HUES64 (cell line): ENCODE data around the gene ZNF93.
"Not testable (repeated sequence)": the region's sequence is repeated elsewhere in the genome, so short reads cannot be mapped to it uniquely, and the experiment has no call there.

ENCODE experiments used
- H3K27ac ChIP-seq: 2 replicates; pipeline ENCODE4 v1.7.0; 2013; ENCODE audit warnings: low read depth, low read length, inconsistent platforms
- H3K27me3 ChIP-seq: 2 replicates; pipeline ENCODE4 v1.6.1; 2013; ENCODE audit warnings: mild to moderate bottlenecking, low read length; ENCODE audit not compliant: insufficient read depth
- H3K36me3 ChIP-seq: 2 replicates; pipeline ENCODE4 v1.6.1; 2013; ENCODE audit warnings: mild to moderate bottlenecking, low read length; ENCODE audit not compliant: insufficient read depth
- H3K4me1 ChIP-seq: 2 replicates; pipeline ENCODE4 v1.6.1; 2013; ENCODE audit warnings: mild to moderate bottlenecking, low read length, moderate library complexity; ENCODE audit not compliant: insufficient read depth
- H3K4me3 ChIP-seq: 2 replicates; pipeline ENCODE4 v1.5.1; 2013; ENCODE audit warnings: mild to moderate bottlenecking, low read length, moderate library complexity
- H3K9ac ChIP-seq: 2 replicates; pipeline ENCODE4 v1.6.1; 2013; ENCODE audit warnings: mild to moderate bottlenecking, low read depth, low read length
- H3K9me3 ChIP-seq: 2 replicates; pipeline ENCODE4 v1.6.1; 2013; ENCODE audit warnings: low read depth, low read length; ENCODE audit not compliant: insufficient read depth
- WGBS: fragments of 150-250, 120-280 bp; methylation state at CpG from one replicate; pipeline ENCODE4 v1.1.7; 2013; ENCODE audit warnings: missing lambda C conversion rate; 5-methylcytosine and 5-hydroxymethylcytosine counted together

ZNF93 gene

GRCh38 chr19:19943848-19944582 lies 43.3 kb downstream of the ZNF93 start:
- H3K4me1 ChIP-seq = no peaks in the 10 kb centered on the region
- H3K27me3 ChIP-seq = no peaks in the 10 kb centered on the region
- no peaks in the 10 kb centered on the region for H3K9me3 ChIP-seq
- 91% methylated on average over 8 of the region's 8 CpGs for WGBS
- no peak overlapping the region for H3K4me3 ChIP-seq
- no peak overlapping the region for H3K27ac ChIP-seq
- no peaks in the 10 kb centered on the region for H3K36me3 ChIP-seq
- no peak overlapping the region for H3K9ac ChIP-seq

- Histone ChIP-seq H3K9me3 (no peaks in the 10 kb centered on the region), H3K4me3 (no peak overlapping the region), H3K36me3 (no peaks in the 10 kb centered on the region), H3K27me3 (no peaks in the 10 kb centered on the region), H3K9ac (no peak overlapping the region), H3K27ac (no peak overlapping the region), H3K4me1 (no peaks in the 10 kb centered on the region)
- WGBS = 92% methylated on average over 3 of the region's 3 CpGs
Measured at GRCh38 chr19:19944583-19944880, 43.8 kb downstream of the ZNF93 start.

- H3K4me1 ChIP-seq = no peaks in the 10 kb centered on the region
- no peak overlapping the region for H3K4me3 ChIP-seq
- H3K27ac ChIP-seq = no peak overlapping the region
- no peaks in the 10 kb centered on the region for H3K27me3 ChIP-seq
- 93% methylated on average over 4 of the region's 4 CpGs for WGBS
- no peaks in the 10 kb centered on the region for H3K36me3 ChIP-seq
- H3K9me3 ChIP-seq = no peaks in the 10 kb centered on the region
- no peak overlapping the region for H3K9ac ChIP-seq
Measured at GRCh38 chr19:19946226-19946625, 45.5 kb downstream of the ZNF93 start.

GRCh38 chr19:19948800-19949199 lies 48.1 kb downstream of the ZNF93 start:
- WGBS = 94% methylated on average over 5 of the region's 5 CpGs
- Histone ChIP-seq H3K9me3 (no peaks in the 10 kb centered on the region), H3K9ac (no peak overlapping the region), H3K36me3 (no peaks in the 10 kb centered on the region), H3K4me3 (no peak overlapping the region), H3K27me3 (no peaks in the 10 kb centered on the region), H3K4me1 (no peaks in the 10 kb centered on the region), H3K27ac (no peak overlapping the region)

GRCh38 chr19:19955208-19955607 lies 54.5 kb downstream of the ZNF93 start:
- Histone ChIP-seq H3K36me3 (no peaks in the 10 kb centered on the region), H3K9me3 (no peaks in the 10 kb centered on the region), H3K27ac (no peak overlapping the region), H3K27me3 (no peaks in the 10 kb centered on the region), H3K4me3 (no peak overlapping the region), H3K4me1 (no peaks in the 10 kb centered on the region), H3K9ac (no peak overlapping the region)
- over 99% methylated on average over 9 of the region's 9 CpGs for WGBS

GRCh38 chr19:19956434-19957075 lies 55.8 kb downstream of the ZNF93 start:
- no peaks in the 10 kb centered on the region for H3K4me1 ChIP-seq
- no peaks in the 10 kb centered on the region for H3K27me3 ChIP-seq
- H3K36me3 ChIP-seq = no peaks in the 10 kb centered on the region
- H3K4me3 ChIP-seq = peak overlapping the region; percentile 38
- H3K9me3 ChIP-seq = no peaks in the 10 kb centered on the region
- H3K27ac ChIP-seq = no peak overlapping the region
- H3K9ac ChIP-seq = peak overlapping the region; percentile 59
- WGBS = 80% methylated on average over 15 of the region's 15 CpGs

- not testable (repeated sequence) for H3K9me3 ChIP-seq, H3K27me3 ChIP-seq, H3K4me1 ChIP-seq, H3K4me3 ChIP-seq, H3K9ac ChIP-seq, H3K27ac ChIP-seq, H3K36me3 ChIP-seq
- 95% methylated on average over 8 of the region's 8 CpGs for WGBS
Measured at GRCh38 chr19:19957766-19958165, 57.0 kb downstream of the ZNF93 start.

GRCh38 chr19:19959151-19959799 lies 58.5 kb downstream of the ZNF93 start:
- H3K36me3 ChIP-seq, H3K27ac ChIP-seq, H3K27me3 ChIP-seq, H3K4me1 ChIP-seq, H3K9ac ChIP-seq, H3K4me3 ChIP-seq, H3K9me3 ChIP-seq: not testable (repeated sequence)
- 16% methylated on average over 8 of the region's 9 CpGs for WGBS

GRCh38 chr19:19964416-19964815 lies 63.7 kb downstream of the ZNF93 start:
- H3K27ac ChIP-seq = no peak overlapping the region
- no peaks in the 10 kb centered on the region for H3K4me1 ChIP-seq
- H3K9me3 ChIP-seq = peaks cover 29% of the 10 kb centered on the region
- no peaks in the 10 kb centered on the region for H3K27me3 ChIP-seq
- no peaks in the 10 kb centered on the region for H3K36me3 ChIP-seq
- no peak overlapping the region for H3K9ac ChIP-seq
- WGBS = 78% methylated on average over 7 of the region's 7 CpGs
- no peak overlapping the region for H3K4me3 ChIP-seq

GRCh38 chr19:19966126-19966525 lies 65.4 kb downstream of the ZNF93 start:
- WGBS = 94% methylated on average over 3 of the region's 3 CpGs
- H3K4me3 ChIP-seq, H3K4me1 ChIP-seq, H3K27ac ChIP-seq, H3K9ac ChIP-seq, H3K36me3 ChIP-seq, H3K27me3 ChIP-seq: not testable (repeated sequence)
- H3K9me3 ChIP-seq = peaks cover 34% of the 10 kb centered on the region

GRCh38 chr19:19966862-19967261 lies 66.1 kb downstream of the ZNF93 start:
- Histone ChIP-seq H3K9ac (no peak overlapping the region), H3K4me1 (no peaks in the 10 kb centered on the region), H3K27me3 (no peaks in the 10 kb centered on the region), H3K27ac (no peak overlapping the region), H3K36me3 (no peaks in the 10 kb centered on the region), H3K4me3 (no peak overlapping the region), H3K9me3 (peaks cover 34% of the 10 kb centered on the region)
- WGBS = 85% methylated on average over 4 of the region's 4 CpGs
